ENCODE results near the gene INCENP.
"Not testable (repeated sequence)": the region's sequence is repeated elsewhere in the genome, so short reads cannot be mapped to it uniquely, and the experiment has no call there.

GRCh38 chr11:62197400-62197799 lies 73.6 kb downstream of the INCENP start:
- TF ChIP-seq CTCF, POLR2A (IDR thresholded peaks at IDR 0.05): not testable (repeated sequence)
